SW 1271 (cell line): ENCODE results near the gene KCNQ1.

Source experiments
- DNase-seq, 2 experiments: peaks; one replicate each; lab custom pipeline; 2025; lab: John Stamatoyannopoulos, UW

The KCNQ1 gene

DNA sequence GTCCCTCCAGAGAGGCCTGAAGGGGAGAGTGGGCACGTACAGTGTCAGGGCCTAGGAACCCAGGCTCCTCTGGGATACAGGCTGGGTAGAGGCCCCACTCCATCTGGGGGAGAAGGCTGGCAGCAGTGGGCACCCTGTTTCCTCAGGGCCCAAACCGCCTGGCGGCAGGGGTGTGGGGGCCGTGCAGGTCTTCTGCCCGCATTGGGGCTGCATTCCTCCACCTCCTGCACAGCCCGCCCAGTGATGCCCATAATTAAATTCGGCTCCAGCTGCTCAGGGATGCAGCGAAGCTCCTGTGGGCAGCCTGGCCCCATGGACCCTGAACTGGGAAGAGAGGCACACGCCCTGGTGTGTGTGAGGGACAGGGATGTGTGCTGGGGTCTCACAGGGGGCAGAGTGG lies 219.6 kb downstream of the KCNQ1 start:
- no peak for DNase-seq

DNA sequence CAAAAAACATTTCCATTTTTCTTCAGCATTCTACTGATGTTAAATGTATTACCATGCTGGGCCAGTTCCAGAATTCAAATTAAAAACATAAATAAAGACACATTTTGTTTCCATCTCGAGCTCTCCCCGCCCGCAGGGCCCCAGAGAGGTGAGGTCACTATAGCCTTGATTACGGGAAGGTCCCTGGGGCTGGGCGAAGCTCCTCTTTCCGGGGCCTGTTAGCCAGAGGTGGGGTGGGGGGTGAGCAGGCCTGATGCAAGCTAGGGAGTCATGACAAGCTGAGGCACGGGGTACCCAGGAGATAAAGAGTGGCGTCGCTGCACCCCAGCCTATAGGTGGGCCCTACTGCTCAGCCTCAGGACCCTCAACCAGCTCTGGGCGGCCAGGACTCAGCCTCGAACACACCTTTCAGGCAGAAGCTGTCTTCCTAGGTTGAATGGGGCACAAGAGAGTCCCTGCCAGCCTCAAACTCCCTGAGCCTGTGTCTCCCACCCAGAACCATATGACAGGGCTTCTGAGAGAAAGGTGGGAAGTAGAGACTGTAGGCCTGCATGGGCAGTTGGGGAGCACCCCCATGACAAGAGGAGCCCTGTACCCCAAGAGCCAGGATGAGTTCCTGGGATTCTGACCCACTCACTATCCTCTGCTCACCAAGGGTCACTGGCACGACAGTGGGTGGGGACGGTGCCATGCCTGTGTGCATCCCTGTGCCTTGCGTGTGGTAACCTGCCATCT lies 220.2 kb downstream of the KCNQ1 start:
- no peak for DNase-seq

DNA sequence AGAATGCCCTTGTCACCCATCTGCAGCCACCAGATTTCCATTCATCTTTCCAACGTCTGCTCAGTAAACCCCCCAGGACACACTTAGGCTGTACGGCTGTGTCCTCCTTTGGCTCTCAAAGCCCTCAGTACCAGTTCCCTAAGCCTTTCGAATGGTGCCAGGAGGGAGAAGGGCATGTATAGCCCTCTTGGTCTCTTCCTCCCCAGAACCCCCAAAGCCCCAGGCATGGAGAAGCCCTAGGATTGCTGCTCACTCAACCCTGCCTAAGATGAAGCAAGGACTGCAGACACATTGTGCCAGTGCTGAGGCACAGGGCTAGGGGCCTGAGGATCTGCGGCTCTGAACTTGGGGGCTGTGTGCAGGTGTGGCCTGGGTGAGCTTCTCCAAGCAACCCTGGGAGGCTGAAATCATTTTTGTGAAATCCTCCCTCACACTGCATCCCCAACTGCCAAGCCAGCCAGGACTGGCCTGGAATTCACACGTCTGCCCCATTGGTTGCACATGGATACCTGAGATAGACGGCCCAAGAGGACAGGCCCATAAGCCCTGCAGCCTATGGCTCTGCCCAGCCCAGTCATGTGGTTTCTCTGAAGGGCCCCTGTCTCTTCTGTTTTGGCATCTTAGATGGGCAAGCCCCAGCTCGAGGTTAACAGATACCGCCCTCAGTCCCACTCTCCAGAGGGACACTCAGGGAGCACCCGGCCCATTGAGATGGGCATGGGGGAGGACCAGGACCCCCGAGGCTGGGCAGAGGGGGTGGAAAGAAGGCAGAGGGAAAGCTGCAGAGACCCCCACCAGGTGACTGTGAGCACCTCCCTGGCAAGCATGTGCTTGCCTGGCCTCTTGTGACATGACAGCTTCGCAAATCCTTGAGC lies 221.0 kb downstream of the KCNQ1 start:
- DNase-seq: no peak

DNA sequence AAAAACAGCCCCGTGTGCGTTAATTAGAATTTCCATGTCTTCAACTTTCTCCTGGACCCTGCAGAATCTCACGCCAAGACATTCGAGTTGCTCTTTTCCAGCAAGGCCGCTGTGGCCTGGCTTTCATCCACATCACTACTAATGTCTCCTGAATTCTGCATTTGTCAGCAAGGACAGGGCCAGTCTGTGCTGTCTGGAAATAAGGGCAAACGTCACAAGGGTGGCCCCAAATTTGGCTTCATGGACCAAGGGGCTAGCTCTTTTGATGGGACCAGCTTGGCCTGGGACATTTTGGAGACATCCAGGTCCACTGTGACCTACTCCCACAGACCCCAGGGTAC lies 221.6 kb downstream of the KCNQ1 start:
- DNase-seq: no peak

DNA sequence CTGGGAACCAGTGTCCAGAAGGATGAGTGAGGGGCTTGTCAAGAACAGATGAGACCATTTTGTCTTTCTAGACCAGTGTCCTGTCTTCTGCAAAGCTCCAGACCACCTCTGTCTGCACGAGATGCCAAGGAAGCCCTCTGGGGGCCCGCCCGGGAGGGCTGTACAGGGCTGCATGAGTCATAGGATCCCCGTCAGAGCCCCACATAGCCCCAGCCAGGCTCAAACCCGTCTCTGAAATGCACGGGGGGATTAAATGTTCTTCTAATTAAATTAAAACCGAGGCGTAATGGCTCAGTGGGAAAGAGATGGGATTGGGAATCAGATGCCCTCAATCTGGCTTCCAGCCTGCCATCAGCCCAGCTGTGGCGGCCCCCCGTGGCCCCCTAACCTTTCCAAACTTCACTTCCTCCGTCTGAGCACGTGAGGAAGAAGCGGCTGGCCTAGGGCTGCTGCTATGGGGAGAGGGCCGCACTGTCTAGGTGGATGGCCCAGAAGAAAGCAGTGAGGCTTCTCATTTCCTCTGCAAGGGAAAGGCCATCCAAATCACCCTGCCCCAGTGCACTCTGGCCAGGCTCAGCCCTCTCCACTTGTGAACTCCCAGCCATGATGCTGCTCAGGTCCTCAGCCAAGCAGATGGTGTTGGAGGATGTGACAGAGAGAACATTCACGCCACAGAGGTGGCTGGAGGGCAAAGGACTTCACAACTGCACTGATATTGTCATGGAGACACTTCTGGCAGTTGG lies 222.2 kb downstream of the KCNQ1 start:
- DNase-seq: no peak

DNA sequence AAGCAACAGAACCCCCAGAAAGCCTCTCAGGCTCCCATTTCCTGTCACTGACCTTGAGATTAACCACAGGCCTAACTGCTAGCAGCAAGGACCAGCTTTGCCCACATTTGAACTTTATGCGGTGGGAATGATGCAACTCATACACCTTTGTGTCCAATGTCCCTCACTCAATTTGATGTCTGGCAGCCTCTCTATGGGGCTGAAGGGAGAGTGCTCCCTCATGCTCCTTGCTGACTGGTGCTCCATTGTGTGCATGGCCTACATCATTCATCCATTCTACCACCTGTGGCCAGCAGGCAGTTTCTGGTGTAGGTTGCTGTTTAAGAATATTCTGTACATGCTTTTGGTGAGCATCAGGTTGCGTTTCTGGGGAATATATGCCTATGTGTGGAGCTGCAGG lies 223.1 kb downstream of the KCNQ1 start:
- DNase-seq: no peak

DNA sequence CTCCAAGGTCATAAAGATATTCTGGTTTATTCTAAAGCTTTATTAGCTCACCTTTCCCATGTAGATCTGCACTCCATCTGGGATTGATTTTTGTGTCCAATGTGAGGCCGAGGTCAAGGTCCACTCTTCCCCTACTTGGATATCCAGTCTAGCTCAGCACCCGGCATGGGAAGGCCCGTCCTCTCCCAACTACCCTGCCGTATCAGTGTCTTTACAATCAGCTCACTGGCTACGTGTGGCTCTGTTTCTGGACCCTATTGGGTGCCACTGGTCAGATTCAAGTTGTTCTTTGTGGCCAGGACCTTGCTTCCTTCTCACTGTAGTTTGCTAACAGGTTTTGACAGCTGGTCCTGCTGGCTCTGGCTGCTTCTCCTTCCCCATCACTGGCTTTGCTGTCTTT lies 224.1 kb downstream of the KCNQ1 start:
- no peak for DNase-seq

DNA sequence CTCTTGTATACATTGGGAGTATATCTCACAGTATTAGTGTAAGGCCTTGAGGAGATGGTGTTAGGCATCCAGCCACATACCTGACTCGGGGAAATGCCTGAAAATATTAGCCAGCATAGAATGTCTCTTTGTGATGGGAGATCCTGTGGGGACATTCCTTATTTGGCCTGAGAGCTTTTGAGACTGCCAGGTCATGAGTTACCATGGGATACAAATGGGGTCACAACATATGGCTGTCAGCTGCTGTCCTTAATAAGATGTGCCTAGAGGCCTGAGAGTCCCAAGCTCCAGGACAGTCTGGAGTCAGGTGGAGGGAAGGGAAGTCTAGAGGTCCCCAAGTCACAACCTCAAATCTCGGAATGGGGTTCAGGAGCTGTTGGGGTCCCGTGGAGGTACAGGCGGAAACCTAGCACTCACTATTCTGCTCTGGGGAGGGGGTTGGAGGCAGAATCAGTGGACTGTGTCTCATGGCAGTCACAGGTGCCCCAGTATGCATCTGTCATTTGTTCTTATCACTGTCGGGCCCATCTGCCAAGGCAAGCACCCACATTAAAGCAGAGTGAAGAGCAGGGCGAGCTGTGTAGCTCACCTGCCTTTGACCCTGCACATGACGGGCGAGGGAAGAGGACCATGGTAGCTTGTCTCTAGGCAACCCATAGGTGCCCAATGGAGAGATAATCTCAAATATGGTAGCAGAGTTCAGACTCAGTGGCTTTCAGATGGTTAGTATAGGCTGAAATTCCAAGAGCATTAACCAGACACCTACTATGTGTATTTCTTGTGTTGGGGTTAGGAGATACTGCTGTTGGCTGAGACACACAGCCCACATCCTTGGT lies 225.0 kb downstream of the KCNQ1 start:
- DNase-seq: no peak

DNA sequence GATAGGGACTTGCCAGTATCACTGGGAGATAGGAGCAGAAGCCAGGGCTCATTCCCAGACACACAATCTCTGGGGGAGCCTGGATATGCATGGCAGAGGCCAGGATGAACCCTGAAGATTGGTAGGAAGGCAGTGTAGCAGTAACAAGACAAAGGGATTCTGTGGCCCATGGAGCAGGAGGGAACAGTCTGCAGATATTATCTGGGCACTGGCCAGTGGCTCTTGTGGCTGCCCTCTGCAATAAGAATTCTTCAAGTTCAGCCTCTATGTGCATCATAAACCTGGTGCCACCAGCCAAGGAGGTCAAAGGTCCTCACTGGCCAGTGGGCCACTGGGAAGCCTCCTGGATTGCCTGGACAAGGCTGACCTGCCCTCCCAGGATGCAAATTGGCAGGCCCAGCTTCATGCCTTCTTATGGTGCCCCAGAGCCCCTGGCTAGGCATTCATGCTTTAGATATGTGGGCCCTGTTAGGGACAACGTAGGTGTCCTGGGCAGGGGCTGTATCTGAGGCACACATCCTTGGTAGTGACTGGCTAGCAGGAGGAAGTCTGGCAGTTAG lies 225.8 kb downstream of the KCNQ1 start:
- no peak for DNase-seq

DNA sequence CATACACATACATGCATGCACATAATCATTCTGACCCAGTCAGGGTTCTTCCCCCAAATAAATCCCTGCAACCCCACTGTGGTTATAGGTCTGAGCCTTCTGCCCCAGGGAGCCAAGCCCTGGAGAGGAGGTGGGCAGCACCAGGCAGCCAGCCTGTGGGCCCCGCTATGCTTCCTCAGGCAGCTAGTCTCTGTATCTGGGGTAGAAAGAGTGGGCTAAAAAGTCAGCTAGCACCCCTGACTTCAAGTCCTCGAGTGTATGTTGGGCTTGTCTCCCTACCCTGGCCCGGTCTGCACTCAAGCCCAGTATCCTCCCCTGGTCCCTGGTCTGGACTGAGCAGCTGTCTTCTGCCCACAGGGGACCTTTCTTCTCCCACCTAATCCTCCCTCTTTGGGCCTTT lies 226.9 kb downstream of the KCNQ1 start:
- DNase-seq: no peak

DNA sequence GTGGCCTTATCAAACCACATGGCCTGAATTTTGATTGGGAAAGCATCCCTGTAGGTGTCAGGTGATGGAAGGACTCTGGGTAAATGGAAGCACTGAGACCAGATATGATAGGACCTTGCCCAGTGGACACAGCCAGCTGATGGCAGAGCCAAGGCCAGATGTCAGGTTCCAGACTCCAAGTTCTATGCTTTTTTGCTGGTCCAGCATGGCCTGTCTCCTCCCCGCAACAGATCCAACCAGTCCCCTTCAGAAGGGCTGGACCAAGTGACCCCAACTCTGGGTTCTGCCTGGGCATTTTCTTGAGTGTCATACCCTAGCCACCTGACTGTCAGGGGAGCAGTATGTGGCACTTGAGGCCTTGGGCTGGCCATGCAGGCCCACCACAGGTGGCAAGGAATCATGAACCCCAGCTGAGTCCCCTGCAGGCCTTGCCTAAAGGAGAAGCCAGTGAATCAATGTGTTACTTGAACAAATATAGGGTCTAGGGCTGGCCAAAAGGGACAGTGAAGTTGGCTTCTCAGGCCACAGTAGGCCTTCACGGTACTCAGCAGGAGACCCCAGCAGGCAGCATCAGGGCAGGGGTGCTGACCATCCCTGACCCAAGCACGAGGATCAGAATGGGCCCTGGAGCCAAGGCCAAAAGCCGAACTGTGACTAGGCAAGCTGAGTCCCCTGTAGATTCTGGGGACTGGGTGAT lies 227.9 kb downstream of the KCNQ1 start:
- DNase-seq: no peak

DNA sequence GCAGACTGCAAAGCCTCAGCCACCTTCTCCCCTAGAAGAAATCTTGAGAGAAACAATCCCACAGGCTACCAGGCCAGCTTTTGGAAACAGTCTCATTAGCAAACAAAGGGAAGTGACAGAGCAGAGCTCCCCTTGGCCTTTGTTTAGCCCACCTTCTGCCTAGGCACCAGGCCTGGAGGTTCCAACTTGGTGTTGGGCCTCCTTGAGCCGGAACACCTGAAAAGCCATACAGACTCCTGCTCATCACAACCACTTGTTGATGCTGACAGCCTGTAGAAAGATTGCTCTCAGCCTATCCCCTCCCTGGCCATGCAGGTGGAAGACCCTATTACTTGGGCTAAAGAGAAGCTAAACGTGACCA lies 228.4 kb downstream of the KCNQ1 start:
- no peak for DNase-seq

DNA sequence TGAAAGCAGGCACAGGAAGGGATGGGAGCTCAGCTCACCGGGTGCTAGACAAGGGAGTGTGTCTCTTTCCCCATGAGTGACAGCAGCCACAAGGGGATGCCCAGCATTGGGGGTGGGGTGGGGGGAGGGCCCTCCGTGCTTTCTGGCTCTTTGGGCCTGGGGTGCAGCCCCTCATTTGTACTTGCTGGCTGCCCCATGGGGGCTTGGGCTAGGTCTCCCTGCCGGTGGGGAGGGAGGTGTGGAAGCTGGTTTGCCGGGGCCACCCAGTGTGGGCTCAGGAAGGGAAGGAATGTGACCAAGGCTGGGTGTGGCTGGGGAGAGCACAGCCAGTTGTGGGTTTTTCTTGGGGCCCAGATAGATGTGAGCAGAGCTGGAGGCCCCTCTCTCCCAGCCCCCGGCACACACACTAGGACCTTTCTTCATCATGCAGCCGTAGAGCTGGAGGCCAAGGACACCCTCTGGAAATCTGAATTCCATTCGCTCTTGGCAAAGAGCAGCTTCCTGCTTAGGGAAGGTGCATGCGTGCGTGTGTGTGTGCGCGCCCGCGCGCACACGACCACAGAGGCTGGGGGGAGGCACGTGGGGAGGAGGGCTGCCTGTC lies 229.2 kb downstream of the KCNQ1 start:
- no peak for DNase-seq

DNA sequence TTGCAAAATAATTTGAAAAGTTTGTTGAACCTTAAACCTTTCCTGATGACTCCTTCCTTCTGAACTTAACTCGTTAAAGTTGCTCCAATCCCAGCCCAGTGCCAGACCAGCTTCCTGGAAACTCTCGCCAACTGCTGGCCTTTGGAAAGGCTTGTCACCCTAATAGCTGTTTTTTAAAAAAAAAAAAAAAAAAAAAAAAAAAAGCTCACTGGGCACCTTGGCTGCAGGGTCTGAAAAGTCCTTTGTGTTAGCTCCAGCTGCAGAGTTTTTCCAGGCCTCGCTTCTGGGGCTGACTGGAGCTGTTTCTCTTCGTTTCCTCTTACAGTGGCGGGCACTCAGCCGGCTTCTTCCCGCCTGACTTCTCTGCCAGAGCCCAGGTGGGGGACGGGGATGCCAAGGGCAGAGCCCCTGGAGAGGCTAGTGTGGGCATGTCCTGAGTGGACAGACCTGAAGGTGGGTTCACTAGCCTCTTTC lies 229.9 kb downstream of the KCNQ1 start:
- no peak for DNase-seq

DNA sequence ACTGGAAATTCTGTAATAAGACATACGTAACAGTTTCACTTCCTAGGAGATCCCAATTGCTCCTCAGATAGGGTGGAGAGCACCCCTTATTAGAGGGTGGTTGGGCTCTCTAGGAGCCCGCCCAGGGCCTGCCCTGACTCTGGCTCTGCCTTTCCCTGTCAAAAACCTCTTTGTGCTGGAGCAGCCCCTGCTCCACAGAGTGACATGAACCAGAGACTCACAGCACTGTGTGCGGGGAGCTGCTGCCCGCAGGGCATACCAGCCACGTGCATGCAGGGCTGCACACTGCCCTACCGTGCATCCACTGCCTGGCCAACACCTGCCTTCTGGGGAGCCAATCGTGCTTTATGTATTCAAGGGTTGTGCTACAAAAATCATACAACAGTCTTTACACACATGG lies 230.7 kb downstream of the KCNQ1 start:
- DNase-seq: no peak

DNA sequence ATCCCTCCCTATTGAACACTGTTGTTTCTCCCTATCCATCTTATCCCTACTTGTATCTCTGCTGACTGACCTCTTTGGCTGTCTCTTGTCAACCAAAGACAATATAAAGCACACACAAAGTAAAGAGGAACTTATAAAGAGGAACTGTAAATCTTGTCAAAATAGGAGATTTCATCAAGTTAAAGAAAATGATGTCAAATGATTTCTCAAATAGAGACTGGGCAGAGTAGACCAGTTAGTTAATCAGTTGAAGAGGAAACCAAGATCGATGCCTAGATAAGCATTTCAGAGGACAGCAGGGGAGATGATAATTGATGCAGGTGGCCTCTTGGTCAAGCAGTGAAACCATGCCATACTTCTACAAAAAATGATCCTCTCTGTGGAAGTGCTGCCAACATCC lies 232.3 kb downstream of the KCNQ1 start:
- no peak for DNase-seq

DNA sequence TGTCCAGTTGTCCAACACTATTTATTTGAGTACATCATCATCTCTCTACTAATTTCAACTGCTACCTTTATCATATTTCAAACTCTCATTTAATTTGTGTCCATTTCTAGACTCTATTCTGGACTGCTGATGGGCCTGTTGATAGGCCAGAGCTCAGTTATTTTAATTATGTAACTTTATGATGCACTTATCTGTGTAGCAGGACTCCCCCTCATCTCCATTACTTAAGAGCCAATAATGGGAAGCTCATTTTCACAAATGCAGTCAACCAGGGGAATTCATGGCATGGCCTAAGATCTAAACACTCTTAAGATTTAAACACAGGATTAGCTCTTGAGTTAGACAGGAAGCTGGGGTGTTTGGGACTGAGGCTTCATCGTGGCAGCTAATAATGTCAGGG lies 233.6 kb downstream of the KCNQ1 start:
- no peak for DNase-seq

DNA sequence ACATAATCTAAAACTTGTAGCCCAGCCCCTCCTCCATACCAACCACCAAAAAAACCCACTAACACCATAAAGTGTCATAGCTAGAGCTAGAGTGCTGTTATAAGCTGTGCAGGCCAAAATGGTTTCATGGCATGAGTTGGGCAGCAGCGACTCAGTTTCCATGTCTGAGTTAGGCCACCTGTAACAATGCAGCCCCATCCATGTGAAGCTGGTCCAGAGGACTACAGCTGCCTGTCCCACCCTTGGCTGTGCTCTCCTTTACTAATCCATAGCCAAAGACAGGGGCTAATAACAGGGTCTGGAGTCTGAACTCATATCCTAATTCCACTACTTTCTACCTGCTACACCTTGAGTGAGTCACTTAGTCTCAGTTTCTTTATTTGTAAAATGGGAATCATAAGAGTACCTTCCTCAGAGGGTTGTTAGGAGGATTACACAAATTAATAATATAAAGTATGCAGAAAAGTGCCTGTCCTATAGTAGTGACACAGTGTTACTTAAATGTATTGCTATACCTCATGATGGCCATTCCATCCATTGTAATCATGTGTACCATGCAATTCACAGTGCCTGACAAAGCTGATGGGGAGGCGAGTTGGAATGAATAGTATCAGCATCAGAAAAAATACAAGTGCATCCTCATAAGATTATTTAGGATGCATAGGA lies 234.3 kb downstream of the KCNQ1 start:
- DNase-seq: no peak

DNA sequence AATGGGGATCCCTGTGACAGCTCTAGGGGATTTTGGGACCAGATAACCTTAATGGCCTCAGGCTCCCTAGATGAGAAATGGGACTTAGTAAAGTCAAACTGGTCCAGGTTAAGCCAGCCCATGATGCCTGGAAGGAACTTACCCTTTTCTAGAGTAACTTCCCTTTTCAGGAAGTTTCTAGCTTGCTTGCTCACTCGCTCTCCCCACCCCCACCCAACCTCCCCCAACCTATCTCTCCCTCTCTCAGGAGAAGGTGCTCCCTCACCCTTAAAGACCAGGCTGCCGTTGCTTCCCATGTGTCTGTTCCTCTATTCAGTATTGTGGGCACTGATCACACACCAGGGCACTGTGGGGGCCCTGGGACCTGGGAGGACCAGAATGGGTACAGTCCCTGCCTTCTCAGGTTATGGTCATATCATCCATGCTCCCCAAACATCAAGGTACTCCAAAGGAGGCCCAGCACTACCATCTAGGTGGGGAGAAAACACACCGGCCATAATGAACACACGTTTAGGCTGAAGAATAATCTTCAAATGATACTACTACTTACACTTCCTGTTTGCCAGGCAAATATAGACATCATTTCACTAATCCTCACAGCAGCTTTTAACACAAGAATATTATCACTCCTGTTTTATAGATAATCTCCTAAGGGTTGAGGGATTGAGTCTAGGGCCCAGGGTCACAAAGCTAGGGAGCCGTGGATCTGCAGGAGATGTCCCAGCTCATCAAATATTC lies 236.8 kb downstream of the KCNQ1 start:
- no peak for DNase-seq
